HepG2 (cell line): Measurements from ENCODE around the gene CLIC4. TPM values are rescaled to one million over a fixed set of nuclear protein-coding genes. Genes with fewer than 3 reads are reported as not detected.

ENCODE experiments used
- ATAC-seq: fragments of 200-7000 bp; cut with Tn5 transposase; 3 replicates; pipeline ENCODE4 v1.9.1; 2020; ENCODE audit warnings: mild to moderate bottlenecking, moderate library complexity
- BruUV-seq: library from RNA; stranded (reverse); fragments of 400-500 nt; replicated peaks from 2 replicates; lab custom pipeline; 2021; lab: Mats Ljungman, UMichigan
- CTCF ChIA-PET: fragments of 300-600 bp; formaldehyde crosslinking; extraction: SDS; loops from one replicate; lab custom pipeline; 2021; ENCODE audit warnings: low total read pairs, inconsistent platforms, low intra/inter-chr PET ratio; lab: Yijun Ruan, JAX
- POLR2A ChIA-PET: fragments of 350-600 bp; sonication (Branson Sonifier 250); formaldehyde crosslinking; loops from one replicate; lab custom pipeline; 2020; ENCODE audit warnings: antibody characterized with exemption, inconsistent platforms; lab: Yijun Ruan, JAX
- DNase-seq: peaks from one replicate; pipeline ENCODE4 v3.0.0-alpha.2; 2015; ENCODE audit warnings: low spot score
- FAIRE-seq: peaks from 3 replicates; lab custom pipeline; 2011; peaks lifted over from hg19 to GRCh38; lab: Jason Lieb, UNC
- H2AFZ ChIP-seq: one replicate; pipeline ENCODE4 v1.6.1; 2011; ENCODE audit warnings: low read length, inconsistent platforms
- H3K27ac ChIP-seq: fragments of 300-600 bp; 3 replicates; pipeline ENCODE4 v1.8.0; 2011; ENCODE audit warnings: mixed run types, mild to moderate bottlenecking, mixed read lengths, low read length, inconsistent platforms; ENCODE audit not compliant: insufficient read depth; ENCODE audit errors: extremely low read length
- H3K27me3 ChIP-seq, 2 experiments: fragments of 200-600 bp in 1 of 2; 2 replicates in 1 of 2; 3 replicates in 1 of 2; pipeline versions ENCODE4 v1.6.0 to v1.8.0; 2011; ENCODE audit warnings: low read length in 2 of 2, mild to moderate bottlenecking in 2 of 2, moderate library complexity in 2 of 2, inconsistent platforms in 1 of 2; ENCODE audit not compliant: insufficient read depth in 2 of 2, control insufficient read depth in 1 of 2
- H3K36me3 ChIP-seq, 2 experiments: fragments of 200-600 bp in 1 of 2; replicated peaks in 1 of 2; 2 replicates in 1 of 2; 3 replicates in 1 of 2; pipeline versions ENCODE4 v1.5.1 to v1.8.0; 2011; ENCODE audit warnings: low read length in 2 of 2, inconsistent platforms in 1 of 2; ENCODE audit not compliant: insufficient read depth in 2 of 2, control insufficient read depth in 1 of 2
- H3K4me1 ChIP-seq: 2 replicates; pipeline ENCODE4 v1.5.1; 2012; ENCODE audit warnings: low read length, inconsistent platforms; ENCODE audit not compliant: insufficient read depth
- H3K4me2 ChIP-seq: 2 replicates; pipeline ENCODE4 v1.6.0; 2011; ENCODE audit warnings: low read depth, low read length, inconsistent platforms
- H3K4me3 ChIP-seq, 3 experiments: fragments of 200-600 bp in 1 of 3; sonication (generic), shearing (Covaris generic) in 1 of 3; replicated peaks in 1 of 3; 2 replicates each; pipeline ENCODE4 v1.5.1; 2011 to 2016; ENCODE audit warnings: low read length in 3 of 3, inconsistent platforms in 2 of 3, low read depth in 2 of 3, mild to moderate bottlenecking in 2 of 3, control low read depth in 1 of 3, mixed read lengths in 1 of 3; ENCODE audit not compliant: insufficient read depth in 1 of 3
- H3K79me2 ChIP-seq: one replicate; pipeline ENCODE4 v1.6.1; 2011; ENCODE audit warnings: low read length, inconsistent platforms; ENCODE audit not compliant: insufficient read depth
- H3K9ac ChIP-seq: 2 replicates; pipeline ENCODE4 v1.6.0; 2011; ENCODE audit warnings: mild to moderate bottlenecking, low read depth, low read length, inconsistent platforms; ENCODE audit not compliant: insufficient read depth
- H3K9me3 ChIP-seq: 2 replicates; pipeline ENCODE4 v1.5.1; 2012; ENCODE audit warnings: mild to moderate bottlenecking, low read length
- H4K20me1 ChIP-seq: 2 replicates; pipeline ENCODE4 v1.6.0; 2011; ENCODE audit warnings: inconsistent platforms, mild to moderate bottlenecking, low read length, moderate library complexity; ENCODE audit not compliant: insufficient read depth
- ESRRA ChIP-seq: sonication (generic); formaldehyde crosslinking; IDR thresholded peaks from 2 replicates; pipeline ENCODE4 v1.5.1; 2020; ENCODE audit warnings: mild to moderate bottlenecking, low read depth, missing genetic modification reagents
- HES4 ChIP-seq: sonication (generic); formaldehyde crosslinking; IDR thresholded peaks from 2 replicates; pipeline ENCODE4 v1.9.0; 2021; ENCODE audit warnings: mild to moderate bottlenecking, missing genetic modification reagents, borderline replicate concordance
- MED8 ChIP-seq: sonication (generic); formaldehyde crosslinking; IDR thresholded peaks from 2 replicates; pipeline ENCODE4 v1.8.1; 2023; ENCODE audit warnings: mild to moderate bottlenecking, missing genetic modification reagents; ENCODE audit not compliant: insufficient replicate concordance
- MEIS1 ChIP-seq: sonication (generic); formaldehyde crosslinking; IDR thresholded peaks from 2 replicates; pipeline ENCODE4 v1.9.0; 2021; ENCODE audit warnings: mild to moderate bottlenecking, missing genetic modification reagents, moderate library complexity, borderline replicate concordance
- RFX3 ChIP-seq: IDR thresholded peaks from 2 replicates; pipeline ENCODE4 v1.6.1; 2016; ENCODE audit warnings: missing biosample characterization, missing genetic modification reagents
- SP1 ChIP-seq, 2 experiments: fragments of 450-650 bp in 1 of 2; sonication (generic) in 1 of 2; formaldehyde crosslinking in 1 of 2; IDR thresholded peaks; 2 replicates each; pipeline versions ENCODE4 v1.4.0 to v1.6.1; 2016 to 2020; ENCODE audit warnings: missing genetic modification reagents in 1 of 2
- XRCC5 ChIP-seq: fragments of 200-400 bp; formaldehyde crosslinking; optimal IDR thresholded peaks from 2 replicates; pipeline ENCODE3; 2017; ENCODE audit warnings: mild to moderate bottlenecking, low read length
- ZFP36L1 ChIP-seq: sonication (generic); formaldehyde crosslinking; IDR thresholded peaks from 2 replicates; pipeline ENCODE4 v1.8.0; 2022; ENCODE audit warnings: mild to moderate bottlenecking, missing genetic modification reagents, moderate library complexity
- ZFP36L2 ChIP-seq: sonication (generic); formaldehyde crosslinking; IDR thresholded peaks from 2 replicates; pipeline ENCODE4 v1.4.0; 2020; ENCODE audit warnings: missing genetic modification reagents
- ZNF121 ChIP-seq: sonication (generic); formaldehyde crosslinking; IDR thresholded peaks from 2 replicates; pipeline ENCODE4 v1.5.0; 2020; ENCODE audit warnings: mild to moderate bottlenecking, missing genetic modification reagents
- ZNF207 ChIP-seq: fragments of 450-650 bp; IDR thresholded peaks from 2 replicates; pipeline ENCODE4 v1.6.1; 2016; ENCODE audit warnings: antibody characterized with exemption, borderline replicate concordance
- ZNF350 ChIP-seq: sonication (generic); formaldehyde crosslinking; IDR thresholded peaks from 2 replicates; pipeline ENCODE4 v1.4.0; 2020; ENCODE audit warnings: mild to moderate bottlenecking, low read depth, missing genetic modification reagents, borderline replicate concordance
- ZNF570 ChIP-seq: sonication (generic); formaldehyde crosslinking; IDR thresholded peaks from 2 replicates; pipeline ENCODE4 v1.4.0; 2020; ENCODE audit warnings: mild to moderate bottlenecking, missing genetic modification reagents, borderline replicate concordance
- ZSCAN21 ChIP-seq: sonication (generic); formaldehyde crosslinking; IDR thresholded peaks from 2 replicates; pipeline ENCODE4 v1.8.0; 2022; ENCODE audit warnings: mild to moderate bottlenecking, missing genetic modification reagents, moderate library complexity, borderline replicate concordance
- WGBS: methylation state at CpG from one replicate; pipeline ENCODE4 v1.1.6; 2017; ENCODE audit warnings: low lambda C conversion rate; 5-methylcytosine and 5-hydroxymethylcytosine counted together
- in situ Hi-C: cut with HindIII; loops from 2 replicates; pipeline ENCODE4 v1.10.0; 2017; ENCODE audit warnings: low pct_unique_long_range_greater_than_20kb; ENCODE audit not compliant: extremely low pct_ligation_motif_present
- intact Hi-C: fragments of 100-400 bp; cut with micrococcal nuclease; formaldehyde crosslinking; loops from one replicate; pipeline ENCODE4 v1.10.0; 2022; ENCODE audit not compliant: unreplicated experiment
- polyA plus RNA-seq, 8 experiments: library from polyadenylated mRNA; depleted of rRNA in 3 of 8; stranded (reverse) in 7 of 8; unstranded in 1 of 8; fragments of >200 nt; fragmentation: Illumina TruSeq in 4 of 8; extraction: Trizol in 4 of 8; gene quantifications; 2 replicates each; pipeline versions ENCODE4 v1.2.1 to v1.2.3, GENCODE V29; 2011 to 2016; ENCODE audit warnings: low read depth in 4 of 8, missing spikeins in 1 of 8, mixed read lengths in 1 of 8; ENCODE audit not compliant: insufficient read depth in 1 of 8
- total RNA-seq, 5 experiments: library from RNA; depleted of rRNA; stranded (reverse); fragments of >200 nt; fragmentation: Illumina TruSeq; extraction: Trizol; gene quantifications; 2 replicates each; pipeline ENCODE4 v1.2.3, GENCODE V29; 2016; ENCODE audit warnings: low read depth in 1 of 5
- TF ChIP-seq, protein P1 (sequence below): sonication (generic); IDR thresholded peaks from 2 replicates; pipeline ENCODE4 v1.6.1; 2016; ENCODE audit warnings: low read depth, borderline replicate concordance

Gene CLIC4
- total and polyA plus RNA-seq, 2 of the 13 experiments (the other 11 are each of a cell fraction or from before 2014, with no cell fraction given), result 23.3 to 77.4 TPM

GRCh38 chr1:24764439-24764838 is 19.2 kb downstream of the CLIC4 start:
- Histone ChIP-seq H3K4me1 (peaks cover 81% of the 10 kb centered on the region), H3K27ac (no peak overlapping the region), H3K4me2 (no peak overlapping the region), H3K36me3 (no peaks in the 10 kb centered on the region), H3K9ac (no peak overlapping the region), H4K20me1 (peaks cover 23% of the 10 kb centered on the region), H2AFZ (no peak overlapping the region), H3K27me3 (no peaks in the 10 kb centered on the region), H3K4me3 (no peak overlapping the region), H3K79me2 (peaks cover 84% of the 10 kb centered on the region), H3K9me3 (no peaks in the 10 kb centered on the region)
- 97% methylated on average over 3 of the region's 3 CpGs for WGBS
- no TSS peak for BruUV-seq
- no peak for FAIRE-seq
- intact Hi-C loops, result no loop called here
- ChIA-PET CTCF (no interaction called here), POLR2A (no interaction called here)
- DNase-seq, result no peak
- TF ChIP-seq ZNF207, result no peak
- 0 out of 2 replicates have a peak, but pooled peaks have one; percentile 25 for TF ChIP-seq ZNF121
- in situ Hi-C loops, result no loop called here
- no peak for ATAC-seq

DNA sequence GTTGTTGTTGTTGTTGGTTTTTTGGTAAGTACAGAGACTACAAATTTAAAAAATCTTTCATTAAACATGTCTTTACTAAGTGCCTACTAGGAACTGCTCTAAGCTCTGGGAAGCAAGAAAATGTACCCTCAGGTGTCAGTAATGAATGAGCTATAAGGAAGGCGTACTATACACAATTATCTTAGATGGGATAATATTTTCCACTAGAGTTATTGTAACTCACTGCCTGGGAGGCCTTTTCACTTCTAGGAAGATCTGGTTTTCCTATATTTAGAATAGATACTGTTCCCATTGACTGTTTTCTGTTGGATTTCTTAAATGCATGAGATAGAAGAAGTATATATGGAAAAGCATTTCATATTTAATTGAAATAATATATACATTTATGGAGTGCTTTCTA is 19.6 kb downstream of the CLIC4 start:
- no peak for TF ChIP-seq ZSCAN21 (CRISPR knock-in tag)
- no peak for TF ChIP-seq XRCC5
- TF ChIP-seq ZFP36L1, result no peak
- TF ChIP-seq ZFP36L2 (CRISPR knock-in tag), result no peak
- TF ChIP-seq SP1 (IDR thresholded peaks at IDR 0.05), result no peak
- no peak for TF ChIP-seq SP1 (CRISPR knock-in tag; IDR thresholded peaks at IDR 0.05)
- TF ChIP-seq MED8, result no peak
- no peak for TF ChIP-seq MEIS1 (CRISPR knock-in tag)
- TF ChIP-seq HES4, result no peak
- no peak for TF ChIP-seq ZNF350
- TF ChIP-seq ESRRA, result no peak
- TF ChIP-seq, protein P1, sequence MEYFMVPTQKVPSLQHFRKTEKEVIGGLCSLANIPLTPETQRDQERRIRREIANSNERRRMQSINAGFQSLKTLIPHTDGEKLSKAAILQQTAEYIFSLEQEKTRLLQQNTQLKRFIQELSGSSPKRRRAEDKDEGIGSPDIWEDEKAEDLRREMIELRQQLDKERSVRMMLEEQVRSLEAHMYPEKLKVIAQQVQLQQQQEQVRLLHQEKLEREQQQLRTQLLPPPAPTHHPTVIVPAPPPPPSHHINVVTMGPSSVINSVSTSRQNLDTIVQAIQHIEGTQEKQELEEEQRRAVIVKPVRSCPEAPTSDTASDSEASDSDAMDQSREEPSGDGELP, result no peak
- TF ChIP-seq RFX3 (CRISPR knock-in tag), result no peak
- TF ChIP-seq ZNF570, result no peak
- peaks cover 23% of the 10 kb centered on the region for H4K20me1 ChIP-seq
- in situ Hi-C loops, result no loop called here
- intact Hi-C loops, result no loop called here
- no peak overlapping the region for H2AFZ ChIP-seq
- H3K9me3 ChIP-seq, result no peaks in the 10 kb centered on the region
- H3K27ac ChIP-seq, result peak overlapping the region; percentile 35
- POLR2A ChIA-PET, result no interaction called here
- FAIRE-seq (no peak), ATAC-seq (no peak), DNase-seq (no peak)
- WGBS, result 86% methylated on average over 1 of the region's 1 CpG
- no peaks in the 10 kb centered on the region for H3K27me3 ChIP-seq
- BruUV-seq, result no TSS peak
- CTCF ChIA-PET, result no interaction called here
- peaks cover 84% of the 10 kb centered on the region for H3K79me2 ChIP-seq
- no peak overlapping the region for H3K4me2 ChIP-seq
- no peak overlapping the region for H3K9ac ChIP-seq
- no peak overlapping the region for H3K4me3 ChIP-seq
- H3K4me1 ChIP-seq, result peaks cover 81% of the 10 kb centered on the region
- no peaks in the 10 kb centered on the region for H3K36me3 ChIP-seq
